IPS-18a (cell line): ENCODE measurements around the gene FAM168A.

Experiments used
- H3K27ac ChIP-seq: one replicate; pipeline ENCODE4 v1.5.1; 2013; ENCODE audit warnings: low read length
- H3K27me3 ChIP-seq: one replicate; pipeline ENCODE4 v1.6.1; 2013; ENCODE audit warnings: mild to moderate bottlenecking, low read length; ENCODE audit not compliant: control insufficient read depth, insufficient read depth
- H3K36me3 ChIP-seq: one replicate; pipeline ENCODE4 v1.6.1; 2013; ENCODE audit warnings: low read depth, low read length; ENCODE audit not compliant: control insufficient read depth
- H3K4me1 ChIP-seq: one replicate; pipeline ENCODE4 v1.6.1; 2013; ENCODE audit warnings: low read depth, low read length; ENCODE audit not compliant: control insufficient read depth
- H3K4me3 ChIP-seq: one replicate; pipeline ENCODE4 v1.5.1; 2013; ENCODE audit warnings: low read length
- H3K9ac ChIP-seq: one replicate; pipeline ENCODE4 v1.6.1; 2013; ENCODE audit warnings: mild to moderate bottlenecking, low read length, moderate library complexity
- H3K9me3 ChIP-seq: one replicate; pipeline ENCODE4 v1.6.1; 2013; ENCODE audit warnings: low read depth, low read length; ENCODE audit not compliant: control insufficient read depth

Gene FAM168A

GRCh38 chr11:73509188-73509587 lies 88.7 kb downstream of the FAM168A start:
- H3K27me3 ChIP-seq, result no peaks in the 10 kb centered on the region
- no peak overlapping the region for H3K9ac ChIP-seq
- no peak overlapping the region for H3K27ac ChIP-seq
- no peak overlapping the region for H3K4me3 ChIP-seq
- no peaks in the 10 kb centered on the region for H3K4me1 ChIP-seq
- H3K36me3 ChIP-seq, result no peaks in the 10 kb centered on the region
- no peaks in the 10 kb centered on the region for H3K9me3 ChIP-seq

- no peak overlapping the region for H3K9ac ChIP-seq
- no peaks in the 10 kb centered on the region for H3K4me1 ChIP-seq
- no peaks in the 10 kb centered on the region for H3K36me3 ChIP-seq
- no peak overlapping the region for H3K4me3 ChIP-seq
- H3K9me3 ChIP-seq, result no peaks in the 10 kb centered on the region
- H3K27ac ChIP-seq, result no peak overlapping the region
- H3K27me3 ChIP-seq, result no peaks in the 10 kb centered on the region
Observed at GRCh38 chr11:73508243-73509176, 89.4 kb downstream of the FAM168A start.

GRCh38 chr11:73507086-73507485 lies 90.8 kb downstream of the FAM168A start:
- Histone ChIP-seq H3K9me3 (no peaks in the 10 kb centered on the region), H3K4me3 (no peak overlapping the region), H3K4me1 (no peaks in the 10 kb centered on the region), H3K36me3 (no peaks in the 10 kb centered on the region), H3K9ac (no peak overlapping the region), H3K27me3 (no peaks in the 10 kb centered on the region), H3K27ac (no peak overlapping the region)

GRCh38 chr11:73506038-73506437 lies 91.9 kb downstream of the FAM168A start:
- H3K27me3 ChIP-seq, result no peaks in the 10 kb centered on the region
- no peak overlapping the region for H3K4me3 ChIP-seq
- no peaks in the 10 kb centered on the region for H3K9me3 ChIP-seq
- H3K9ac ChIP-seq, result no peak overlapping the region
- no peaks in the 10 kb centered on the region for H3K4me1 ChIP-seq
- H3K36me3 ChIP-seq, result no peaks in the 10 kb centered on the region
- no peak overlapping the region for H3K27ac ChIP-seq

GRCh38 chr11:73498343-73498742 lies 99.6 kb downstream of the FAM168A start:
- Histone ChIP-seq H3K27ac (no peak overlapping the region), H3K9me3 (no peaks in the 10 kb centered on the region), H3K4me3 (no peak overlapping the region), H3K9ac (no peak overlapping the region), H3K4me1 (peaks cover 6% of the 10 kb centered on the region), H3K36me3 (no peaks in the 10 kb centered on the region), H3K27me3 (no peaks in the 10 kb centered on the region)

- no peak overlapping the region for H3K4me3 ChIP-seq
- H3K9me3 ChIP-seq, result no peaks in the 10 kb centered on the region
- peaks cover 6% of the 10 kb centered on the region for H3K4me1 ChIP-seq
- H3K36me3 ChIP-seq, result no peaks in the 10 kb centered on the region
- H3K9ac ChIP-seq, result no peak overlapping the region
- no peak overlapping the region for H3K27ac ChIP-seq
- H3K27me3 ChIP-seq, result no peaks in the 10 kb centered on the region
Observed at GRCh38 chr11:73496134-73496533, 101.8 kb downstream of the FAM168A start.

- Histone ChIP-seq H3K27ac (no peak overlapping the region), H3K4me1 (peaks cover 6% of the 10 kb centered on the region), H3K27me3 (no peaks in the 10 kb centered on the region), H3K9ac (no peak overlapping the region), H3K36me3 (no peaks in the 10 kb centered on the region), H3K4me3 (no peak overlapping the region), H3K9me3 (no peaks in the 10 kb centered on the region)
Observed at GRCh38 chr11:73495731-73496130, 102.2 kb downstream of the FAM168A start.

GRCh38 chr11:73493956-73494598 lies 103.8 kb downstream of the FAM168A start:
- Histone ChIP-seq H3K27me3 (no peaks in the 10 kb centered on the region), H3K4me1 (peaks cover 6% of the 10 kb centered on the region), H3K27ac (no peak overlapping the region), H3K36me3 (no peaks in the 10 kb centered on the region), H3K4me3 (no peak overlapping the region), H3K9ac (no peak overlapping the region), H3K9me3 (no peaks in the 10 kb centered on the region)

- H3K9ac ChIP-seq, result no peak overlapping the region
- no peaks in the 10 kb centered on the region for H3K4me1 ChIP-seq
- no peak overlapping the region for H3K27ac ChIP-seq
- no peaks in the 10 kb centered on the region for H3K36me3 ChIP-seq
- no peaks in the 10 kb centered on the region for H3K27me3 ChIP-seq
- H3K9me3 ChIP-seq, result peaks cover 4% of the 10 kb centered on the region
- no peak overlapping the region for H3K4me3 ChIP-seq
Observed at GRCh38 chr11:73481626-73482025, 116.3 kb downstream of the FAM168A start.

- H3K9me3 ChIP-seq, result peaks cover 4% of the 10 kb centered on the region
- H3K4me3 ChIP-seq, result no peak overlapping the region
- no peaks in the 10 kb centered on the region for H3K36me3 ChIP-seq
- no peaks in the 10 kb centered on the region for H3K27me3 ChIP-seq
- no peaks in the 10 kb centered on the region for H3K4me1 ChIP-seq
- no peak overlapping the region for H3K9ac ChIP-seq
- no peak overlapping the region for H3K27ac ChIP-seq
Observed at GRCh38 chr11:73480677-73481076, 117.2 kb downstream of the FAM168A start.

GRCh38 chr11:73478737-73479347 lies 119.1 kb downstream of the FAM168A start:
- Histone ChIP-seq H3K9ac (no peak overlapping the region), H3K27me3 (no peaks in the 10 kb centered on the region), H3K4me1 (no peaks in the 10 kb centered on the region), H3K27ac (no peak overlapping the region), H3K4me3 (no peak overlapping the region), H3K36me3 (no peaks in the 10 kb centered on the region), H3K9me3 (peaks cover 4% of the 10 kb centered on the region)
